Nucleus accumbens (tissue), 56 donors: ENCODE results near the gene CDNF.
A peak's percentile ranks its signal among the peaks of the same experiment; 100 is the strongest.
"Not testable (repeated sequence)": the region's sequence is repeated elsewhere in the genome, so short reads cannot be mapped to it uniquely, and the experiment has no call there.

Source experiments
- DNase-seq, 56 donors: peaks; one replicate each; lab custom pipeline; 2025; lab: John Stamatoyannopoulos, UW

Gene CDNF

GRCh38 chr10:14837757-14838581 lies at the start of gene CDNF, which contains the start of the genes HSPA14 and MSANTD7:
Gene CDNF, minus strand, starts transcription at chr10:14838037. Its CDS starts 91 bp downstream, at chr10:14837946.
Gene HSPA14, plus strand, starts transcription at chr10:14838306. Its CDS starts 97 bp downstream, at chr10:14838403.
Gene MSANTD7, plus strand, starts transcription at chr10:14838306. Its CDS starts 3,979 bp downstream, at chr10:14842285.
- DNase-seq, result peak; percentile 84 to 100 (median 98)

- DNase-seq, result no peak
Measured at GRCh38 chr10:14884082-14884481, 46.2 kb upstream of the CDNF start.

- DNase-seq, result no peak
Measured at GRCh38 chr10:14880229-14880628, 42.4 kb upstream of the CDNF start.

- no peak for DNase-seq
Measured at GRCh38 chr10:14879928-14880193, 42.0 kb upstream of the CDNF start.

- peak in 23 of 56 donors; percentile 7 to 62 (median 34) for DNase-seq
Measured at GRCh38 chr10:14879124-14879927, 41.5 kb upstream of the CDNF start.

GRCh38 chr10:14878266-14879123 lies 40.7 kb upstream of the CDNF start, which contains the start of gene SUV39H2:
Gene SUV39H2, plus strand, starts transcription at chr10:14878866. Its CDS starts 23 bp downstream, at chr10:14878889.
- DNase-seq, result peak; percentile 40 to 97 (median 91)

- no peak for DNase-seq
Measured at GRCh38 chr10:14876764-14877163, 38.9 kb upstream of the CDNF start.

GRCh38 chr10:14875941-14876340 lies 38.1 kb upstream of the CDNF start:
- DNase-seq, result no peak

- DNase-seq, result no peak
Measured at GRCh38 chr10:14873090-14873760, 35.4 kb upstream of the CDNF start.

GRCh38 chr10:14864871-14865270 lies 27.0 kb upstream of the CDNF start:
- DNase-seq, result not testable (repeated sequence)

- DNase-seq, result not testable (repeated sequence)
Measured at GRCh38 chr10:14864466-14864865, 26.6 kb upstream of the CDNF start.

- DNase-seq, result no peak
Measured at GRCh38 chr10:14860791-14861190, 23.0 kb upstream of the CDNF start.

GRCh38 chr10:14859775-14860174 lies 21.9 kb upstream of the CDNF start:
- DNase-seq, result no peak

- no peak for DNase-seq
Measured at GRCh38 chr10:14859043-14859442, 21.2 kb upstream of the CDNF start.

GRCh38 chr10:14858338-14858960 lies 20.6 kb upstream of the CDNF start:
- no peak for DNase-seq

GRCh38 chr10:14855453-14855852 lies 17.6 kb upstream of the CDNF start:
- DNase-seq, result no peak

GRCh38 chr10:14852236-14852635 lies 14.4 kb upstream of the CDNF start:
- DNase-seq, result no peak

GRCh38 chr10:14844948-14845347 lies 7.1 kb upstream of the CDNF start:
- no peak for DNase-seq

GRCh38 chr10:14843327-14843988 lies 5.6 kb upstream of the CDNF start:
- DNase-seq, result no peak
